SU-DHL-6 (cell line): ENCODE data around the gene LRBA.

Experiments
- H2AFZ ChIP-seq: fragments of 200-600 bp; sonication (generic); 2 replicates; pipeline ENCODE4 v1.6.1; 2014; ENCODE audit warnings: low read depth, mild to moderate bottlenecking, moderate library complexity, mixed read lengths, antibody characterized with exemption, low read length; ENCODE audit not compliant: severe bottlenecking
- H3F3A ChIP-seq: fragments of 200-600 bp; shearing (Covaris generic); 2 replicates; pipeline ENCODE4 v1.6.0; 2016; ENCODE audit warnings: antibody characterized with exemption, mild to moderate bottlenecking; ENCODE audit not compliant: insufficient read depth
- H3K27ac ChIP-seq: fragments of 200-600 bp; sonication (generic); 2 replicates; pipeline ENCODE4 v1.5.1; 2016; ENCODE audit warnings: low read depth, mild to moderate bottlenecking, low read length, moderate library complexity, mixed read lengths
- H3K27me3 ChIP-seq: fragments of 200-600 bp; sonication (generic), shearing (Covaris generic); 2 replicates; pipeline ENCODE4 v1.6.0; 2014; ENCODE audit warnings: mild to moderate bottlenecking, low read length
- H3K36me3 ChIP-seq: fragments of 200-600 bp; sonication (generic); 2 replicates; pipeline ENCODE4 v1.6.1; 2014; ENCODE audit warnings: mild to moderate bottlenecking, low read length, mixed read lengths
- H3K4me2 ChIP-seq: fragments of 300-600, 200-600 bp; shearing (Covaris generic), sonication (generic); 2 replicates; pipeline ENCODE4 v1.6.0; 2014; ENCODE audit warnings: low read length, low read depth, mild to moderate bottlenecking; ENCODE audit not compliant: poor library complexity, severe bottlenecking
- H3K4me3 ChIP-seq: fragments of 200-600 bp; sonication (generic); 2 replicates; pipeline ENCODE4 v1.5.1; 2014; ENCODE audit warnings: antibody characterized with exemption, low read length, mild to moderate bottlenecking, mixed read lengths; ENCODE audit not compliant: insufficient read depth, poor library complexity, severe bottlenecking
- H3K79me2 ChIP-seq: fragments of 200-600 bp; sonication (generic); 2 replicates; pipeline ENCODE4 v1.6.1; 2014; ENCODE audit warnings: mild to moderate bottlenecking, low read length, moderate library complexity; ENCODE audit not compliant: insufficient read depth
- H3K9ac ChIP-seq: fragments of 200-600 bp; sonication (generic); 2 replicates; pipeline ENCODE4 v1.7.0; 2014; ENCODE audit warnings: mild to moderate bottlenecking, low read length
- H3K9me2 ChIP-seq: fragments of 200-600 bp; sonication (generic); replicated peaks from 2 replicates; pipeline ENCODE4 v1.6.1; 2014; ENCODE audit warnings: low read length; ENCODE audit not compliant: insufficient read depth
- H3K9me3 ChIP-seq: fragments of 200-600 bp; sonication (generic); 2 replicates; pipeline ENCODE4 v1.6.1; 2014; ENCODE audit warnings: low read length, mixed read lengths; ENCODE audit not compliant: insufficient read depth
- H4K20me1 ChIP-seq: fragments of 200-600 bp; sonication (generic); 2 replicates; pipeline ENCODE4 v1.6.1; 2014; ENCODE audit warnings: low read depth, mild to moderate bottlenecking, antibody characterized with exemption, low read length, moderate library complexity, mixed read lengths
- CTCF ChIP-seq: fragments of 200-600 bp; sonication (generic); IDR thresholded peaks from one replicate; pipeline ENCODE4 v1.5.1; 2017; ENCODE audit warnings: antibody characterized with exemption, mild to moderate bottlenecking, low read length, moderate library complexity; ENCODE audit not compliant: insufficient read depth, poor library complexity, severe bottlenecking
- EZH2phosphoT487 ChIP-seq: fragments of 200-600 bp; sonication (generic), shearing (Covaris generic); conservative IDR thresholded peaks from 2 replicates; pipeline ENCODE4 v1.6.1; 2018; ENCODE audit warnings: mild to moderate bottlenecking, antibody characterized with exemption, low read length, moderate library complexity, mixed read lengths

LRBA gene

DNA sequence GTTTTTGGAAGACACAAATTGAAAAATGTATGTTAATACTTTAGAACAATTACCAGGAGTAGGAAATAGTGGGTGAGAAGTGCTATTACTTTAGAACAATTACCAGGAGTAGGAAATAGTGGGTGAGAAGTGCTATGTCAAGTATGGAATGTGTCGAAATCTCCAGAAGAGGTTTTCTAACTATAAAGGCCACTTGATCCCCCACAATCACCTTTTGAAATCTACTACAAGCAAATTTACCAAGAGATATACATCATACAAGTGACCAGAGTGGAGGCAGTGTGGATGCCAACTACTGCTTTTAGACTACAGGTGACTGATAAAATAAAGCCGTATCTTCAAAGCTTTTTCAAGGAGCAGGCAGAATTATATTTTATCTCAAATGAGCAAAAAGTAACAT is 390.1 kb downstream of the LRBA start:
- Histone ChIP-seq H3K36me3 (peaks cover 8% of the 10 kb centered on the region; the same call in 1 of the 2 replicates), H3K79me2 (no peaks in the 10 kb centered on the region), H3K9ac (no peak overlapping the region), H3K27me3 (no peaks in the 10 kb centered on the region), H3K4me3 (no peak overlapping the region), H3F3A (no peaks in the 10 kb centered on the region; the same call in 1 of the 2 replicates), H4K20me1 (no peaks in the 10 kb centered on the region), H3K27ac (no peak overlapping the region), H3K9me2 (no peaks in the 10 kb centered on the region), H3K4me2 (no peak overlapping the region), H2AFZ (no peak overlapping the region), H3K9me3 (no peaks in the 10 kb centered on the region)
- TF ChIP-seq EZH2phosphoT487 (no peak), CTCF (no peak)

DNA sequence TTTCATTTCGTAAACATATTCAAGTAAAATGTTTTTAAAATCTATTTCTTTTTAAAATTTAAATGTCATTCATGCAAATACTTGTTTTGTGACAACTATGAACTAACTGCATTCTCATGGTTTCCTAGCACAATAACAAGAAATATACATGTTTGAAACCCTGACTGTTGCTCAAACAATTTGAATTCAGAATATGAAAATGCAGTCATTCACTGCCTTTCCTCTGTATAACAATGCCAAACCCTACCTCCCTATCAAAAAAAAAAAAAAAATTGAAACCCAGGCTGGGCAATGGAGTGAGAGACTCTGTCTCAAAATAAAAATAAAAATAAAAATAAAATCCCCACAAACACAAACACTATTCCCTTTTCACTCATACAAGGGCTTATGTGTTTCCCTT is 391.0 kb downstream of the LRBA start:
- no peaks in the 10 kb centered on the region for H3K79me2 ChIP-seq
- no peak overlapping the region for H3K4me3 ChIP-seq
- no peak overlapping the region for H2AFZ ChIP-seq
- H3K9ac ChIP-seq = no peak overlapping the region
- no peaks in the 10 kb centered on the region for H4K20me1 ChIP-seq
- H3K4me2 ChIP-seq = no peak overlapping the region
- no peaks in the 10 kb centered on the region for H3K9me3 ChIP-seq
- no peak overlapping the region for H3K27ac ChIP-seq
- no peaks in the 10 kb centered on the region for H3K9me2 ChIP-seq
- H3K27me3 ChIP-seq = no peaks in the 10 kb centered on the region
- no peaks in the 10 kb centered on the region; the same call in 1 of the 2 replicates for H3F3A ChIP-seq
- H3K36me3 ChIP-seq = peaks cover 8% of the 10 kb centered on the region; the same call in 1 of the 2 replicates
- TF ChIP-seq CTCF (no peak), EZH2phosphoT487 (no peak)

- Histone ChIP-seq H3K9ac (no peak overlapping the region), H3K4me3 (no peak overlapping the region), H4K20me1 (no peaks in the 10 kb centered on the region), H3K4me2 (no peak overlapping the region), H3K36me3 (peaks cover 8% of the 10 kb centered on the region; the same call in 1 of the 2 replicates), H2AFZ (no peak overlapping the region), H3K27me3 (no peaks in the 10 kb centered on the region), H3K9me3 (no peaks in the 10 kb centered on the region), H3K27ac (no peak overlapping the region), H3K9me2 (no peaks in the 10 kb centered on the region), H3F3A (no peaks in the 10 kb centered on the region; the same call in 1 of the 2 replicates), H3K79me2 (no peaks in the 10 kb centered on the region)
- TF ChIP-seq EZH2phosphoT487 = no peak
- TF ChIP-seq CTCF = no peak
Observed at GRCh38 chr4:150619042-150619441, 396.0 kb downstream of the LRBA start.
